IPS-15b (cell line): ENCODE results near the gene FAM171A1.
"Not testable (repeated sequence)": the region's sequence is repeated elsewhere in the genome, so short reads cannot be mapped to it uniquely, and the experiment has no call there.

Source experiments
- H3K27me3 ChIP-seq: one replicate; pipeline ENCODE4 v1.6.1; 2013; ENCODE audit warnings: low read length; ENCODE audit not compliant: control insufficient read depth, insufficient read depth
- H3K36me3 ChIP-seq: one replicate; pipeline ENCODE4 v1.6.1; 2013; ENCODE audit warnings: low read length; ENCODE audit not compliant: control insufficient read depth, insufficient read depth
- H3K4me1 ChIP-seq: one replicate; pipeline ENCODE4 v1.6.1; 2013; ENCODE audit warnings: mild to moderate bottlenecking, low read length; ENCODE audit not compliant: control insufficient read depth, insufficient read depth
- H3K4me3 ChIP-seq: one replicate; pipeline ENCODE4 v1.5.1; 2013; ENCODE audit warnings: low read depth, low read length
- H3K9ac ChIP-seq: one replicate; pipeline ENCODE4 v1.6.1; 2013; ENCODE audit warnings: low read depth, mild to moderate bottlenecking, low read length
- H3K9me3 ChIP-seq: one replicate; pipeline ENCODE4 v1.6.1; 2013; ENCODE audit warnings: mild to moderate bottlenecking, low read length; ENCODE audit not compliant: control insufficient read depth, insufficient read depth

FAM171A1 gene

DNA sequence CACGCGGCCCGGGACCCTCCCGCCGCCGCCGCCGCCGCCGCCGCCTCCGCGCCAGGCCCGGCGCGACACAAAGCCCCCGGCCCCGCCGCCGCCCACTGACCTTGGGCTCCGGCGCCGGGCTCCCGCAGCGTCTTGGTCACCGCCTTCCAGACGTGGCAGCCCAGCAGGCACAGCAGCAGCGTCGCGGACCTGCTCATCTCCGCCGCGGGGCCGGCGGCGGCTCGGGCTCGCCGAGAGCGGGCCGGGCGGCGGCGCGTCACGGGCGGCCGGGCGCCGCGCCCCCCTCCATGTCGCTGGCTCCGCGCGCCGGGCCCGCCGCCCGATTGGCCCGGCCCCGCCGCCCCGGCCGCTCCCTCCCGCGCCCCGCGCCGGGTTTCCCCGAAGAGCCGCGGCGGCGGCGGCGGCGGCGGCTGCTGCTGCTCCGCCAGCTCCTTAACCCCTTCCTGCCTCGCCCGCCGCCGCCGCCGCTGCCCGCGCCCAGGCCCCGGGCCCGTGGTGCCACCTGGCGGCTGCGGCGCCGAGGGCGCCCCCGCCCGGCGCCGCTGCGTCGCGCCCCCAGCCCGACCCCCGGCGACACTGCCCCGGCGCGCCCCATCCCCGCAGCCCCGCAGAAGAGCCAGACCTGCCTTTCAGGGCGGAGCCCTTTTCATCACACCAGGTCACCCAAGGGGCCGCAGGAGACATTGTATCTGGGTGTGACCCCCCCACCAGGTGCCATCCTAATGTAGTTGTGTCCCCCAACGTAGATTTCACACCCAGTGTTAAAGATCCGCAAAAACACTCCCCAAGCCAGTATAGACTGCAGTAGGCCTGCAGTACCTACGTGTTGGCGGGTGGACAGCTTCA lies at the start of gene FAM171A1:
Gene FAM171A1, minus strand, starts transcription at position 434 of the 846 bp plus-strand sequence. Its CDS starts 237 bp downstream, at position 197.
- Histone ChIP-seq H3K9ac (peak within 1 kb of the TSS; percentile 60), H3K4me3 (peak within 1 kb of the TSS; percentile 66), H3K4me1 (peaks cover 2% of the 10 kb centered on the region), H3K36me3 (no peaks in the 10 kb centered on the region), H3K27me3 (peaks cover 16% of the 10 kb centered on the region), H3K9me3 (no peaks in the 10 kb centered on the region)

- Histone ChIP-seq H3K9me3 (no peaks in the 10 kb centered on the region), H3K4me1 (no peaks in the 10 kb centered on the region), H3K4me3 (no peak overlapping the region)
These were observed 49.8 kb upstream of the FAM171A1 start for GRCh38 chr10:15420858-15421257.

DNA sequence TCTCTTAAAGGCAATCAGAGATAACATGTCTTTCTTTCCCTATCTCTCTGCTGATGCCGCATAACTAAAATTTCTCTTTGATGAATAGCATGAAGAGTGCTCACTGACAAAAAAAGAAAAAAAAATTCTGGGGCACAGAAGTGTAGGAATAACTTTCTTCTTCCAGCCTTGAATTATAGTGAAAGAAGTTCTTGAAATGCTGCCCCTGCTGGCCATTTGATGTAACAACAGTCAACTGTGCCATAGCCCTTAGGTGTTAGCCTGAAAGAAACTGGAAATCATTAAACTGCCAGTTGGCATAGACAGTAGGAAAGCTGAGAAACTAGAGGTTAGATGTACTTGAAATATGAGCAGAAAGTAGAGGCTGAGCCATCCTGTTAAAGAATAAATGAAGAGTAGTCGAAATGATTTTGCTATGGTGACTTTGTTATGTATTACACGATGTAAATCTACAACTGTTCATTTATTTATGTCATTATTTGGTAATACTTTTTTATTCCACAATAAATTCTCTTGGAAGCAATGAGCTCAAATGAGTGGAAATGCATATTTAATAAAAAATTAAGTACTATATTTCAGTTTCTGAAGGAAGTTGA lies 48.3 kb upstream of the FAM171A1 start:
- H3K4me1 ChIP-seq = no peaks in the 10 kb centered on the region
- no peaks in the 10 kb centered on the region for H3K36me3 ChIP-seq
- H3K9me3 ChIP-seq = no peaks in the 10 kb centered on the region
- H3K27me3 ChIP-seq = no peaks in the 10 kb centered on the region
- no peak overlapping the region for H3K4me3 ChIP-seq
- no peak overlapping the region for H3K9ac ChIP-seq

More at GRCh38 chr10:15420858-15421257, 49.8 kb upstream of the FAM171A1 start:
- Histone ChIP-seq H3K9ac (no peak overlapping the region), H3K27me3 (no peaks in the 10 kb centered on the region), H3K36me3 (no peaks in the 10 kb centered on the region)

DNA sequence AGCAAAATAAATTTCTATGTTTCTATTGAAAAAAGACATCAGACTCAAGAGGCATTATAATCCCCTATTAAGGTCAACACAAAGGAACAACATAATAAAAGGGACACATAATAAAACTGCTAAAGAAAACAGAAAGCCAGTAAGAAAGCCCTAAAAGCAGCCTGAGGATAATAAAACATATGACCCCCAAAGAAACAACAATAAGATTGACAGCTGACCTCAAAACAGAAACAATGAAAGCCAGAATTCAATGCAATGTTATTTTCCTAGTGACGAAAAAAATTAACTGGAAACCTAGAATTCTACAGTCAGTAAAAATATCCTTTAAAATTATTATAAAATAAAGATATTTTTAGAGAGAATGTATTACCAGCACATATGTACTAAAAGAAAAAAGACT lies 44.9 kb upstream of the FAM171A1 start:
- no peak overlapping the region for H3K4me3 ChIP-seq
- H3K9ac ChIP-seq = no peak overlapping the region
- no peaks in the 10 kb centered on the region for H3K27me3 ChIP-seq

DNA sequence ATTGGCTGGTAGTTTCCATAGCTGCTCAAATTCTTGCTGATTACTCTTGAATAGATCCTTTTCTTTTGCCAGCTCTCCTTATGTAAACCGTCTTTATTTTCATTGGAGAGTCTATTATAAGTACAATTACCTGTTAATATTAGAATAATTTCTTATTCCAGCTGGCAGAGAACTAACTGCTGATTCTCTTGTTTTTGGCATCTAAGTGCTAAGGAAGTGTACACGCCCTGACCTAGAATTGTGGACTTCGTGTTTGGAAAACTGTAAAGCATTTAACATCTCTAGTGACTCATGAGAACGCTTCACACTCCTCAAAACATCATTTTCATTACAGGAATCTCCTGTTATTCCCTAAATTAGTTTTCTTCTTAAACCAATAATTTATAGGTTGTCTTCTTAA lies 39.9 kb upstream of the FAM171A1 start:
- Histone ChIP-seq H3K9ac (no peak overlapping the region), H3K4me3 (no peak overlapping the region), H3K27me3 (no peaks in the 10 kb centered on the region), H3K9me3 (no peaks in the 10 kb centered on the region), H3K36me3 (no peaks in the 10 kb centered on the region), H3K4me1 (no peaks in the 10 kb centered on the region)

More for the DNA sequence above, 44.9 kb upstream of the FAM171A1 start:
- no peaks in the 10 kb centered on the region for H3K36me3 ChIP-seq
- no peaks in the 10 kb centered on the region for H3K4me1 ChIP-seq
- no peaks in the 10 kb centered on the region for H3K9me3 ChIP-seq

GRCh38 chr10:15409350-15409749 lies 38.3 kb upstream of the FAM171A1 start:
- not testable (repeated sequence) for H3K36me3 ChIP-seq, H3K9ac ChIP-seq, H3K4me1 ChIP-seq, H3K27me3 ChIP-seq, H3K4me3 ChIP-seq, H3K9me3 ChIP-seq

DNA sequence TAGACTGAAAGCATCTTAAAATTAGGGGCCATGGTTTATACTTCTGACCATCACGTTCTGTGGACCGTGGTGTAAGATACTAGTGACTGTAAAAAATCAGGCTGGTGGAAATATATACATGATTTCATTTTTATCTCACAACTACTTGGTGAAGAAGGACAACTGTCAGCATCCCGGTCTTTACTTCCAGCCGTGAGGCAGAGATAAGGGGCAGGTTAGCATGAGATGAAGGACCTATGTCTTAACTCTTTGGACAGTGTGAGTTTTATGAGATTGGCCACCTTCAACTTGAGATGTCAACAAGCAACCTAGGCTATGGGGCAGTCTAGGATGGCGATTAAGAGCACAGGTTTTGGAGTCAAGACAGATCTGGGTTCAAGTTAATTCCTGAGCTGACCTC lies 37.5 kb upstream of the FAM171A1 start:
- H3K9ac ChIP-seq = no peak overlapping the region
- no peaks in the 10 kb centered on the region for H3K27me3 ChIP-seq
- H3K4me1 ChIP-seq = no peaks in the 10 kb centered on the region
- no peaks in the 10 kb centered on the region for H3K36me3 ChIP-seq
- no peak overlapping the region for H3K4me3 ChIP-seq
- H3K9me3 ChIP-seq = no peaks in the 10 kb centered on the region

GRCh38 chr10:15405319-15405718 lies 34.2 kb upstream of the FAM171A1 start:
- Histone ChIP-seq H3K4me3 (no peak overlapping the region), H3K9me3 (no peaks in the 10 kb centered on the region), H3K27me3 (no peaks in the 10 kb centered on the region), H3K4me1 (no peaks in the 10 kb centered on the region), H3K36me3 (no peaks in the 10 kb centered on the region), H3K9ac (no peak overlapping the region)

DNA sequence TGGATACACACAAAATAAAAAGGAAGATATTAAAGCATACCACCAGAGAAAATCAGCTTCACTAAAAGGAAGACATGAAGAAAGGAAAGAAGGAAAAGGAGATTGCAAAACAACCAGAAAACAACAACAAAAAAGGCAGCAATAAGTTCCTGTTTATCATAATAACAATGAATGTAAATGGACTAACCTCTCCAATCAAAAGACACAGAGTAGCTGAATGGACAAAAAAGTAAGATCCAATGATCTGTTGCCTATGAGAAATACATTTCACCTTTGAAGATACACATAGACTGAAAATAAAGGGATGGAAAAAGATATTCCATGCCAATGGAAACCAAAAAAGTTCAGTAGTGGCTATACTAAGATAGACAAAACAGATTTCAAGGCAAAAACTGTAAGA lies 30.3 kb upstream of the FAM171A1 start:
- Histone ChIP-seq H3K4me1 (no peaks in the 10 kb centered on the region), H3K4me3 (no peak overlapping the region), H3K36me3 (no peaks in the 10 kb centered on the region), H3K9ac (no peak overlapping the region), H3K9me3 (no peaks in the 10 kb centered on the region), H3K27me3 (no peaks in the 10 kb centered on the region)

DNA sequence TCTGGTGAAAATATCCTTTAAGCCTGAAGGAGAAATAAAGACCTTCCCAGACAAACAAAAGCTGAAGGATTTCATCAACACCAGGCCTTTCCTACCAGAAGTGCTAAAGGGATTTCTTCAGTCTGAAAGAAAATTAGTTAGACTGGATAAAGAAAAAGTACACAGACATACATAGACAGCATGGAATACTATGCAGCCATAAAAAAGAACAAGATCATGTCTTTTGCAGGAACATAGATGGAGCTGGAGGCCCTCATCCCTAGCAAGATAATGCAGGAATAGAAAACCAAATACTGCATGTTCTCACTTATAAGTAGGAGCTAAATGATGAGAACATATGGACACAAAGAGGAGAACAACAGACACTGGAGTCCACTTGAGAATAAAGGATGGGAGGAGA lies 29.4 kb upstream of the FAM171A1 start:
- H3K4me3 ChIP-seq, H3K9ac ChIP-seq, H3K27me3 ChIP-seq, H3K36me3 ChIP-seq, H3K9me3 ChIP-seq, H3K4me1 ChIP-seq: not testable (repeated sequence)

GRCh38 chr10:15399060-15399661 lies 28.1 kb upstream of the FAM171A1 start:
- Histone ChIP-seq H3K9ac (no peak overlapping the region), H3K27me3 (no peaks in the 10 kb centered on the region), H3K36me3 (no peaks in the 10 kb centered on the region), H3K9me3 (no peaks in the 10 kb centered on the region), H3K4me1 (no peaks in the 10 kb centered on the region), H3K4me3 (no peak overlapping the region)

DNA sequence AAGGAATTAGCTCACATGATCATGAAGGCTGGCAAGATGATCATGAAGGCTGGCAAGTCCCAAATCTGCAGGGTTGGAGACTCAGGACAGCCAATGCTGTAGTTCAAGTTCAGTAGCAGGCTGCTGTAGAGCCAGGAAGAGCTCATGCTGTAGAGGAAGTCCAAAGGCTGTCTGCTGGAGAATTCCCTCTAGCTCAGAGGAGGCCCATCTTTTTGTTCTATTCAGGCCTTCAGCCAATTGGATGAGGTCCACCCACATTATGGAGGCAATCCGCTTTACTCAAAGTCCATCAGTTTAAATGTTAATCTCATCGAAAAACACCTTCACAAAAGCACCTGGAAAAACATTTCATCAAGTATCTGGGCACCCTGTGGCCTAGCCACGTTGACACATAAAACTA lies 24.8 kb upstream of the FAM171A1 start:
- no peaks in the 10 kb centered on the region for H3K9me3 ChIP-seq
- no peaks in the 10 kb centered on the region for H3K4me1 ChIP-seq
- H3K9ac ChIP-seq = no peak overlapping the region
- no peaks in the 10 kb centered on the region for H3K27me3 ChIP-seq
- H3K36me3 ChIP-seq = no peaks in the 10 kb centered on the region
- H3K4me3 ChIP-seq = no peak overlapping the region
